Cardiac fibroblast (primary cell): Measurements from ENCODE around the gene PARVB.

Source experiments
- DNase-seq, 2 donors: peaks; one replicate each; pipeline versions ENCODE4 v3.0.0 to v3.0.0-alpha.2; 2010; ENCODE audit warnings: low read depth in 2 of 2
- H3K4me3 ChIP-seq, 2 donors: replicated peaks in 1 of 2; 1 replicate in 1 of 2; 2 replicates in 1 of 2; pipeline ENCODE4 v1.5.1; 2011; ENCODE audit warnings: low read depth in 2 of 2, low read length in 2 of 2, mild to moderate bottlenecking in 2 of 2, moderate library complexity in 1 of 2
- TF ChIP-seq, protein P1 (sequence below): IDR thresholded peaks from one replicate; pipeline ENCODE4 v1.5.1; 2011; ENCODE audit warnings: low read depth, mild to moderate bottlenecking, low read length, inconsistent platforms

PARVB gene

GRCh38 chr22:44018594-44018993, 5.5 kb upstream of the PARVB start:
- H3K4me3 ChIP-seq = no peak overlapping the region
- TF ChIP-seq, protein P1, sequence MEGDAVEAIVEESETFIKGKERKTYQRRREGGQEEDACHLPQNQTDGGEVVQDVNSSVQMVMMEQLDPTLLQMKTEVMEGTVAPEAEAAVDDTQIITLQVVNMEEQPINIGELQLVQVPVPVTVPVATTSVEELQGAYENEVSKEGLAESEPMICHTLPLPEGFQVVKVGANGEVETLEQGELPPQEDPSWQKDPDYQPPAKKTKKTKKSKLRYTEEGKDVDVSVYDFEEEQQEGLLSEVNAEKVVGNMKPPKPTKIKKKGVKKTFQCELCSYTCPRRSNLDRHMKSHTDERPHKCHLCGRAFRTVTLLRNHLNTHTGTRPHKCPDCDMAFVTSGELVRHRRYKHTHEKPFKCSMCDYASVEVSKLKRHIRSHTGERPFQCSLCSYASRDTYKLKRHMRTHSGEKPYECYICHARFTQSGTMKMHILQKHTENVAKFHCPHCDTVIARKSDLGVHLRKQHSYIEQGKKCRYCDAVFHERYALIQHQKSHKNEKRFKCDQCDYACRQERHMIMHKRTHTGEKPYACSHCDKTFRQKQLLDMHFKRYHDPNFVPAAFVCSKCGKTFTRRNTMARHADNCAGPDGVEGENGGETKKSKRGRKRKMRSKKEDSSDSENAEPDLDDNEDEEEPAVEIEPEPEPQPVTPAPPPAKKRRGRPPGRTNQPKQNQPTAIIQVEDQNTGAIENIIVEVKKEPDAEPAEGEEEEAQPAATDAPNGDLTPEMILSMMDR = no peak
- no peak for DNase-seq

GRCh38 chr22:44019416-44019815, 4.7 kb upstream of the PARVB start:
- TF ChIP-seq, protein P1 = no peak
- H3K4me3 ChIP-seq = no peak overlapping the region
- DNase-seq = no peak

- TF ChIP-seq, protein P1 = no peak
- no peak for DNase-seq
- H3K4me3 ChIP-seq = no peak overlapping the region
Observed at GRCh38 chr22:44019846-44020245, 4.3 kb upstream of the PARVB start.

GRCh38 chr22:44020981-44021380, 3.1 kb upstream of the PARVB start:
- H3K4me3 ChIP-seq = no peak overlapping the region
- TF ChIP-seq, protein P1 = no peak
- DNase-seq = peak in 1 of 2 donors; percentile 44

GRCh38 chr22:44023404-44024287, 456 bp upstream of the PARVB start:
- DNase-seq = peak; percentile 44 to 50

GRCh38 chr22:44025171-44026065, 1.3 kb downstream of the PARVB start:
- H3K4me3 ChIP-seq = peak overlapping the region; percentile 46 to 63
- DNase-seq = no peak

More at GRCh38 chr22:44023404-44024287, 456 bp upstream of the PARVB start:
- TF ChIP-seq, protein P1 = no peak
- peak overlapping the region; percentile 62 to 63 for H3K4me3 ChIP-seq

More at GRCh38 chr22:44025171-44026065, 1.3 kb downstream of the PARVB start:
- TF ChIP-seq, protein P1 = no peak
